ENCODE results near the gene SNX33. TPM values are rescaled to one million over a fixed set of nuclear protein-coding genes. Genes with fewer than 3 reads are reported as not detected.
"Not testable (repeated sequence)": the region's sequence is repeated elsewhere in the genome, so short reads cannot be mapped to it uniquely, and the experiment has no call there.

Gene SNX33
- total RNA-seq, 4 donors from 2014 or later = 4.9 to 6.7 (median 5.5) TPM

DNA sequence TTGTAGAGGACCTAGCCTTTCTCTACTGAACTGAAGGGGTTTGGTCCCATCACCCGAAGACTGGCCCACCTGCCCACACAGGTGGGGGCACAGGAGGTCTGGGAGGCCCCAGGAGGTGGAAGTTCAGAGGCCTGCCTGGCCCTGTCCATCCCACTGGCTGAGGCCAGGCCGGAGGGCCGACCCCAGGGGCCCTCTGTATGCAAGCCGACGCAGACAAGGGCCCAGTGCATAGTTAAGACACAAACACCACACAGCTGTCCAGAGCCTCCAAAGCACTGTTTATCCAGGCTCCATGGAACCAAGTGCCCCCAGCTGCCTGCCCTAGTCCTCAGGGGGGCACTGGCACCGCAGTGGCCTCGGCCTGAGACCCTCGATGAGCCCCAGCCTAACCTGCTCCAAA, 26.7 kb downstream of the SNX33 start:
- DNase-seq = no peak
- Histone ChIP-seq H3K9me3 (no peaks in the 10 kb centered on the region), H3K27ac (peak overlapping the region; percentile 65 to 78 (median 70)), H3K4me3 (no peak overlapping the region), H3K36me3 (peaks cover 0 to 5% of the 10 kb centered on the region in 2 donors), H3K4me1 (peaks cover 35 to 45% of the 10 kb centered on the region in 2 donors), H3K27me3 (no peaks in the 10 kb centered on the region)
- in situ Hi-C loops (cut with MboI; ENCODE audit: low sequenced_read_pairs in 4 of 4) = no loop called here
- no peak for ATAC-seq
- intact Hi-C loops (cut with DNase I; ENCODE audit: low total_unique reads) = loop anchor here (2.0 kb wide), 1 partner anchor 36 kb away; no protein-coding TSS in a partner anchor
- TF ChIP-seq, protein P1, sequence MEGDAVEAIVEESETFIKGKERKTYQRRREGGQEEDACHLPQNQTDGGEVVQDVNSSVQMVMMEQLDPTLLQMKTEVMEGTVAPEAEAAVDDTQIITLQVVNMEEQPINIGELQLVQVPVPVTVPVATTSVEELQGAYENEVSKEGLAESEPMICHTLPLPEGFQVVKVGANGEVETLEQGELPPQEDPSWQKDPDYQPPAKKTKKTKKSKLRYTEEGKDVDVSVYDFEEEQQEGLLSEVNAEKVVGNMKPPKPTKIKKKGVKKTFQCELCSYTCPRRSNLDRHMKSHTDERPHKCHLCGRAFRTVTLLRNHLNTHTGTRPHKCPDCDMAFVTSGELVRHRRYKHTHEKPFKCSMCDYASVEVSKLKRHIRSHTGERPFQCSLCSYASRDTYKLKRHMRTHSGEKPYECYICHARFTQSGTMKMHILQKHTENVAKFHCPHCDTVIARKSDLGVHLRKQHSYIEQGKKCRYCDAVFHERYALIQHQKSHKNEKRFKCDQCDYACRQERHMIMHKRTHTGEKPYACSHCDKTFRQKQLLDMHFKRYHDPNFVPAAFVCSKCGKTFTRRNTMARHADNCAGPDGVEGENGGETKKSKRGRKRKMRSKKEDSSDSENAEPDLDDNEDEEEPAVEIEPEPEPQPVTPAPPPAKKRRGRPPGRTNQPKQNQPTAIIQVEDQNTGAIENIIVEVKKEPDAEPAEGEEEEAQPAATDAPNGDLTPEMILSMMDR (IDR thresholded peaks at IDR 0.05 in 4 of 5, conservative IDR thresholded peaks at IDR 0.05 in 1 of 5) = no peak
- no peak for TF ChIP-seq POLR2A (IDR thresholded peaks at IDR 0.05)

DNA sequence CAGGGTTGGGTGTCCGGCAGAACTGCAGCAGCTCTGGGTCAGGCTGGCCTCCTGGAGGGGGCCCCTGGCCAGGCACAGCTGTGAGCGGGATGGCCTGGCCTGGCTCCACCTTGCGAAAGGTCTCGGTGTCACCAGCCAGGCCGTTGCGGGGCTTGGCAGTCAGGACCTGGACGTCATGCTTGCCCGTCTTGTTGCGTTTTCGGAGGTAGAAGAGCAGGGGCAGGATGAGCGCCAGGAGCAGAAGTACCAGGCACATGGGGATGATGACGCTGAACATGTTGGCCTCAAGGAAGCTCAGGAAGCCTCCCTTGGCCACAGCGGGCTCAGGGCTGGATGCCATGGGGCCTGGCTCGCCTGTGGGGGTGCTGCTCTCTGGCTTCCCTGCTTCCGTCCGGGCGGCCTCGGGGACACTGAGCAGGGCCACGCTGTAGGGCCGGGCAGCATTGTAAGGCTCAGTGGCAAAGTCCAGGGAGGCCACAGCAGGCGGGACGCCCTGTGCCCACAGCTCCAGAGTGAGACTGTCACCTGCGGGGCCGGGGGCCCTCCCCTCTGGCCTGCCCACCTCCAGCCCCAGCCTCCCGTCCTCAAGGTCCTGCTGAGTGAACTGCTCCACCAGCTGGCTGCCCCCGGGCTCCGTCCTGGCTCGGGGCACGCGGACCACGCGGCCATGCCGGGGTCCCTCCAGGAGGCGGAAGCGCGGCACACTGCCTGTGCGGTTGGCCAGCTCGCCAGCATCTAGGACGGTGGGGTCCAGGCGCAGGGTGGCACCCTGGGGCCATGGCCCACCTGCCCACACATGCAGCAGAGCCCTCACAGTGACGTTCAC, 28.1 kb downstream of the SNX33 start:
- ATAC-seq (peak; percentile 11 to 50), DNase-seq (peak in 1 of 2 donors; percentile 77)
- Histone ChIP-seq H3K36me3 (peaks cover 0 to 14% of the 10 kb centered on the region in 2 donors), H3K9me3 (no peaks in the 10 kb centered on the region), H3K4me3 (no peak overlapping the region), H3K27ac (peak overlapping the region; percentile 47 to 78 (median 62)), H3K27me3 (no peaks in the 10 kb centered on the region), H3K4me1 (peaks cover 35 to 42% of the 10 kb centered on the region in 2 donors)
- in situ Hi-C loops (cut with MboI; ENCODE audit: low sequenced_read_pairs in 4 of 4) (loop anchor here in 1 of 4 donors (5.0 kb wide), 1 partner anchor 38 kb away; no protein-coding TSS in a partner anchor), intact Hi-C loops (cut with DNase I; ENCODE audit: low total_unique reads) (loop anchor here (2.0 kb wide), 1 partner anchor 37 kb away; no protein-coding TSS in a partner anchor)
- TF ChIP-seq, protein P1 (IDR thresholded peaks at IDR 0.05 in 4 of 5, conservative IDR thresholded peaks at IDR 0.05 in 1 of 5) = no peak
- TF ChIP-seq POLR2A (IDR thresholded peaks at IDR 0.05) = no peak

DNA sequence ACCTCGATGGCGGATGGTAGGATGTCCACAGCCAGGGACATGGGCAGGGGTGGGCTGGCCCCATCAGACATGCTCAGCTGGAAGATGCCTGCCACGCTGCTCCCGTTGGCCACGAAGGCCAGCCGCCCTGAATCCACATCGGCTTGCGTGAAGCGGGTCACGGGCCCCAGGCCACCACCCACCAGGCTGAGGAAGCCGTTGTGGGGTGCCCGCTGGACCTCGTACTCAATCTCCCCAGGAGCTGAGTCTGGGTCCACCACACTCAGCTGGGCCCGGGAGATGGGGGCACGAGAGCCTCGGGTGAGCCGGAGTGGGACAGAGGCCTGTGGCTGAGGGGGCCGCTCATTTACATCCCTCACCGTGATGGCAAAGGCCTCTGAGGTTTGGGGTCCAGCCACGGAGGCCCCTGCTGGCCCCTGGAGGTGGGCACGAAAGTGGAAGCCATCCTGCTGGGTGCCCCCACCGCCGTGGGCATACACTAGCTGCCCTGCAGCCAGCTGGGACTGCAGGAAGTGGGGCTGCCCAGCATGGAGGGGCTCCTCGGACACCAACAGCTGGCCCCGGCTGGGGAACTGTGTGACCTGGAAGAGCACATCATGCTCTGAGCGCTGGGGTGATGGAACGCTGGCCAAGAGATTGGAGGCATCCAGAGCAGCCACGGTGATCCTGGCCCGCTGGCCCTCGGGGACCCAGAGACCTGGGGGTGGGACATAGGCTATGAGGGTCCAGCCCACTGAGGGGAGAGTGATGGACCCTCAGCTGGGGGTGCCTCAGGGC, 29.2 kb downstream of the SNX33 start:
- DNase-seq (no peak), ATAC-seq (no peak)
- in situ Hi-C loops (cut with MboI; ENCODE audit: low sequenced_read_pairs in 4 of 4) (loop anchor here in 1 of 4 donors (5.0 kb wide), 1 partner anchor 40 kb away; no protein-coding TSS in a partner anchor), intact Hi-C loops (cut with DNase I; ENCODE audit: low total_unique reads) (no loop called here)
- no peak overlapping the region for H3K4me3 ChIP-seq
- H3K36me3 ChIP-seq = peaks cover 0 to 25% of the 10 kb centered on the region in 2 donors
- TF ChIP-seq, protein P1 (IDR thresholded peaks at IDR 0.05 in 4 of 5, conservative IDR thresholded peaks at IDR 0.05 in 1 of 5) = no peak
- no peak for TF ChIP-seq POLR2A (IDR thresholded peaks at IDR 0.05)
- H3K27ac ChIP-seq = no peak overlapping the region
- H3K9me3 ChIP-seq = no peaks in the 10 kb centered on the region
- no peaks in the 10 kb centered on the region for H3K27me3 ChIP-seq
- peaks cover 35 to 42% of the 10 kb centered on the region in 2 donors for H3K4me1 ChIP-seq

DNA sequence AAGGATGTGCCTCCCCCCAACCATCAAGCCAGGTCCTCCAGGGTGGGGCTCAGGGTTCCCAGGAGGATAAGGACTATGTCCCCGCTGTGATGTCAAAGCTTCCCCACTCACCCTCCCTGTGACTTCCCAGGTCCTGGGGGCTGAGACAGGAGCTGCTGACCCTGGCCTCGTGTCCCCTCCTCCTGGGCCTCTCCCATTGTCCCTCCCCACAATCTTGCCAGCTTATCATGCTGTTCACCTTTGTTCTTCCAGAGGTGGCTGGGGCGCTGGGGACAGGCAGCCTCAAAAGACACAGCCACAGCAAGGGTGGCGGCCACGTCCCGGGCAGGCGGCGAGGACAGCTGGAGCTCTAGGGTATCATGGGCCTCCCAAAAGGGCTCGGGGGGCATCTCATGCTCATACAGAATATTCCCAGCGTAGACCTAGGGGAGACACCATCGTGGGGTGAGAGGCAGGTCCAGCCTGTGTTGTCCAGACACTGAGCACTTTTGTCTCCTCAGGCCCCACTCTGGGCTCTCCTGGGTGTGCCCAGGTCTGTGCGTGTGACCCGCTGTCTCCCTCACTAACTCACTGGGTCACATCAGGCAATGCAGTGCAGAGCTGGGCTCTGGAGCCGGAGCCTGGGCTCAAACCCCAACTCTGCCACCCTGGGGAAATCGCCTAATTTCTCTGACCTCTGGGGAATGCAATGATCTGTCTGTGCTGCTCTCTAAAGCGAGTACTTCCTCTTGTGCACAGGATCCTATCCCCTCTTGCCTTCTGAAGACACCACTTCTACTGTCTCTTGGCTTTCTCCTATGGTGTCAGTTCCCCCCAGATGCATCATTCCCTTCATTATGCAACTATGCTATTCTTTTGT, 30.0 kb downstream of the SNX33 start:
- ATAC-seq = no peak
- H3K36me3 ChIP-seq = peaks cover 0 to 33% of the 10 kb centered on the region in 2 donors
- no peak overlapping the region for H3K27ac ChIP-seq
- DNase-seq = no peak
- no peaks in the 10 kb centered on the region for H3K9me3 ChIP-seq
- intact Hi-C loops (cut with DNase I; ENCODE audit: low total_unique reads) (no loop called here), in situ Hi-C loops (cut with MboI; ENCODE audit: low sequenced_read_pairs in 4 of 4) (loop anchor here in 1 of 4 donors (5.0 kb wide), 1 partner anchor 40 kb away; no protein-coding TSS in a partner anchor)
- TF ChIP-seq, protein P1 (IDR thresholded peaks at IDR 0.05 in 4 of 5, conservative IDR thresholded peaks at IDR 0.05 in 1 of 5) = no peak
- TF ChIP-seq POLR2A (IDR thresholded peaks at IDR 0.05) = no peak
- H3K4me1 ChIP-seq = peaks cover 34 to 35% of the 10 kb centered on the region in 2 donors
- H3K4me3 ChIP-seq = no peak overlapping the region
- no peaks in the 10 kb centered on the region for H3K27me3 ChIP-seq

DNA sequence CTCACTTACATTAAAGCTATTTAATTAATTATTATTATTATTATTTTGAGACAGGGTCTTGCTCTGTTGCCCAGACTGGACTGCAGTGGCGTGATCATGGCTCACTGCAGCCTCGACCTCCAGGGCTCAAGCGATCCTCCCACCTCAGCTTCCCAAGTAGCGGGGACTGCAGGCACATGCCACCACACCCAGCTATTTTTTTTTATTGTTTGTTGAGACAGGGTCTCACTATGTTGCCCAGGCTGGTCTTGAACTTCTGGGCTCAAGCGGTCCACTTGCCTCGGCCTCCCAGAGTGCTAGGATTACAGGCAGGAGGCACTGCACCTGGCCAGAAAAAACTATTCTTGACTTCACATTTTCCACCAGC, 30.6 kb downstream of the SNX33 start:
- DNase-seq; H3K9me3 ChIP-seq; H3K27ac ChIP-seq; H3K27me3 ChIP-seq; ATAC-seq; intact Hi-C loops (cut with DNase I; ENCODE audit: low total_unique reads); H3K4me3 ChIP-seq: not testable (repeated sequence)
- in situ Hi-C loops (cut with MboI; ENCODE audit: low sequenced_read_pairs in 4 of 4) = loop anchor here in 1 of 4 donors (5.0 kb wide), 1 partner anchor 41 kb away; no protein-coding TSS in a partner anchor
- Histone ChIP-seq H3K36me3 (peaks cover 0 to 37% of the 10 kb centered on the region in 2 donors), H3K4me1 (peaks cover 28 to 29% of the 10 kb centered on the region in 2 donors)
